Fibroblast of pulmonary artery (primary cell): ENCODE measurements around the gene IDI2.

Source experiments
- DNase-seq: peaks from one replicate; pipeline ENCODE4 v3.0.0-alpha.2; 2010; ENCODE audit warnings: low read depth
- H3K4me3 ChIP-seq: replicated peaks from 2 replicates; pipeline ENCODE4 v1.5.1; 2011; ENCODE audit warnings: low read depth, mild to moderate bottlenecking, control low read depth, low read length, moderate library complexity
- CTCF ChIP-seq: IDR thresholded peaks from 2 replicates; pipeline ENCODE4 v1.5.1; 2011; ENCODE audit warnings: mild to moderate bottlenecking, control low read depth, low read length, inconsistent platforms; ENCODE audit errors: missing control alignments

The IDI2 gene

GRCh38 chr10:990808-991207 lies 34.9 kb downstream of the IDI2 start:
- TF ChIP-seq CTCF, result no peak
- DNase-seq, result no peak
- no peak overlapping the region for H3K4me3 ChIP-seq

- TF ChIP-seq CTCF, result no peak
- DNase-seq, result no peak
These were observed 36.8 kb downstream of the IDI2 start for GRCh38 chr10:988667-989545.

GRCh38 chr10:987870-988666 lies 37.6 kb downstream of the IDI2 start, which contains the start of gene GTPBP4:
Gene GTPBP4 (plus strand): TSS chr10:988434. CDS start chr10:988480, 46 bp downstream.
- H3K4me3 ChIP-seq, result peak within 1 kb of the TSS; percentile 99
- no peak for TF ChIP-seq CTCF
- DNase-seq, result peak; percentile 98

More at GRCh38 chr10:988667-989545, 36.8 kb downstream of the IDI2 start:
- peak overlapping the region; percentile 99 for H3K4me3 ChIP-seq

GRCh38 chr10:987620-987869 lies 38.1 kb downstream of the IDI2 start:
- no peak for DNase-seq
- peak overlapping the region; percentile 99 for H3K4me3 ChIP-seq
- TF ChIP-seq CTCF, result no peak

GRCh38 chr10:986881-987619 lies 38.6 kb downstream of the IDI2 start:
- TF ChIP-seq CTCF, result no peak
- DNase-seq, result peak; percentile 57
- H3K4me3 ChIP-seq, result peak overlapping the region; percentile 99

- TF ChIP-seq CTCF, result no peak
- peak; percentile 66 for DNase-seq
- H3K4me3 ChIP-seq, result no peak overlapping the region
These were observed 39.4 kb downstream of the IDI2 start for GRCh38 chr10:986137-986825.
